WTC11 (cell line): ENCODE measurements around the gene PTK6.

Source experiments
- CTCF ChIP-seq: fragments of 200-600 bp; IDR thresholded peaks from 2 replicates; pipeline ENCODE4 v1.8.0; 2022; ENCODE audit warnings: antibody characterized with exemption
- ERG ChIP-seq: fragments of 250-450 bp; sonication (Bioruptor Pico); IDR thresholded peaks from 2 replicates; pipeline ENCODE4 v1.8.0; 2021; ENCODE audit warnings: mild to moderate bottlenecking
- GABPB1 ChIP-seq: sonication (generic); formaldehyde crosslinking; IDR thresholded peaks from 2 replicates; pipeline ENCODE4 v1.8.1; 2023; ENCODE audit warnings: mild to moderate bottlenecking, missing genetic modification reagents
- RELA ChIP-seq: sonication (generic); formaldehyde crosslinking; IDR thresholded peaks from 2 replicates; pipeline ENCODE4 v1.8.1; 2022; ENCODE audit warnings: missing genetic modification reagents, mild to moderate bottlenecking, borderline replicate concordance
- TEAD1 ChIP-seq: sonication (generic); formaldehyde crosslinking; IDR thresholded peaks from 2 replicates; pipeline ENCODE4 v1.8.0; 2022; ENCODE audit warnings: mild to moderate bottlenecking, missing genetic modification reagents
- USF2 ChIP-seq: sonication (generic); formaldehyde crosslinking; IDR thresholded peaks from 2 replicates; pipeline ENCODE4 v1.8.1; 2023; ENCODE audit warnings: mild to moderate bottlenecking, missing genetic modification reagents, moderate library complexity
- TF ChIP-seq, protein P1 (sequence below): sonication (generic); formaldehyde crosslinking; IDR thresholded peaks from 2 replicates; pipeline ENCODE4 v1.8.1; 2022; ENCODE audit warnings: mild to moderate bottlenecking, missing genetic modification reagents, moderate library complexity, borderline replicate concordance

DNA sequence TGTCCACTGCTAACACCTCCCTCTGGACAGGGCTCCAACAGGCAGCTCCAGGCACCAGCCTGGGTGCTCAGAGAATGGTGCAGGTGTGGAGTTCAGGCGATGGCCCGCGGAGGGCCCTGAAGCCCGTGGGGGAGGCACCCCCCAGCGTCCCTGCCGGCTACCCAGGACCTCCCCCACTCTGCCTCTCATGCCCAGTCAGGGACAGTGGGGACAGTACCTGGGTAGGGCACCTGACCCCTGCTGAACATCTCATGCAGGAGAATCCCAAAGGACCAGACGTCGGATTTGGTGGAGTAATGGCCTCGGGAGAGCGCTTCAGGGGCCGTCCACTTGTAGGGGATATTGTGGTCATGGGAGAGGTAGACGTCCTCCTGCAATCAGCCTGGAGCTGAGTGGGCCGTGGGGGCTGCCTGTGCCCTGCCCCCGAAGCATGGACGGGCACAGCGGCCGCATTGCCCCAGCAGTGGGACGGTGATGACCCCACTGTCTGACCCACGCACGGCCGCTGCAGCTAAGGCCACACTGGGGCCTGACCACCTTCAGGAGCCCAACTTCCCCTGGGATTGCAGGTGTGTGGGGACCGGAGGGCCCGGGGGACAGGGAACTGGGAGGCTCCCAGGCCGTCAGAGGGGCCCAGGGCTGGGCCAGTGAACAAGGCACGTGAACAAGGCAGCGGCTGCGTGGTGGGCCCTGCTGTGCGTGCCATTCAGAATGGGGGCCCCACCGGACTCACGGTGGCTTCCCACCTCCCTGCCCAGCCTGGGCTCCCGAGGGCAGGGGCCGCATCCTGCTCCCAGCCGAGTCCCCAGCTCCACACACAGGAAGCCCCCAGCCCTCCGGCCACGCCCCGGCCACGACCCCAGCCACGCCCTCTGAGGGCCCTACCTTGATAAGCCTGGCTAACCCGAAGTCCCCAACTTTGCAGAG lies 7.1 kb downstream of the PTK6 start:
- no peak for TF ChIP-seq GABPB1 (CRISPR knock-in tag)
- no peak for TF ChIP-seq CTCF
- no peak for TF ChIP-seq USF2 (CRISPR knock-in tag)
- TF ChIP-seq, protein P1, sequence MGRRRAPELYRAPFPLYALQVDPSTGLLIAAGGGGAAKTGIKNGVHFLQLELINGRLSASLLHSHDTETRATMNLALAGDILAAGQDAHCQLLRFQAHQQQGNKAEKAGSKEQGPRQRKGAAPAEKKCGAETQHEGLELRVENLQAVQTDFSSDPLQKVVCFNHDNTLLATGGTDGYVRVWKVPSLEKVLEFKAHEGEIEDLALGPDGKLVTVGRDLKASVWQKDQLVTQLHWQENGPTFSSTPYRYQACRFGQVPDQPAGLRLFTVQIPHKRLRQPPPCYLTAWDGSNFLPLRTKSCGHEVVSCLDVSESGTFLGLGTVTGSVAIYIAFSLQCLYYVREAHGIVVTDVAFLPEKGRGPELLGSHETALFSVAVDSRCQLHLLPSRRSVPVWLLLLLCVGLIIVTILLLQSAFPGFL (CRISPR knock-in tag) = no peak
- no peak for TF ChIP-seq RELA (CRISPR knock-in tag)
- no peak for TF ChIP-seq TEAD1 (CRISPR knock-in tag)
- no peak for TF ChIP-seq ERG
